HG02759 (cell line): ENCODE measurements around the gene SEMA4D.

ENCODE experiments used
- ATAC-seq: cut with Tn5 transposase; IDR thresholded peaks from one replicate; pipeline ENCODE4 v1.9.1; 2021; ENCODE audit warnings: mild to moderate bottlenecking, moderate library complexity; ENCODE audit not compliant: unreplicated experiment

SEMA4D gene

GRCh38 chr9:89414670-89415324, 83.1 kb downstream of the SEMA4D start:
- ATAC-seq: no peak

- no peak for ATAC-seq
Measured at GRCh38 chr9:89413963-89414638, 83.8 kb downstream of the SEMA4D start.

- ATAC-seq: no peak
Measured at GRCh38 chr9:89412951-89413350, 85.0 kb downstream of the SEMA4D start.

- ATAC-seq: no peak
Measured at GRCh38 chr9:89412541-89412940, 85.4 kb downstream of the SEMA4D start.

DNA sequence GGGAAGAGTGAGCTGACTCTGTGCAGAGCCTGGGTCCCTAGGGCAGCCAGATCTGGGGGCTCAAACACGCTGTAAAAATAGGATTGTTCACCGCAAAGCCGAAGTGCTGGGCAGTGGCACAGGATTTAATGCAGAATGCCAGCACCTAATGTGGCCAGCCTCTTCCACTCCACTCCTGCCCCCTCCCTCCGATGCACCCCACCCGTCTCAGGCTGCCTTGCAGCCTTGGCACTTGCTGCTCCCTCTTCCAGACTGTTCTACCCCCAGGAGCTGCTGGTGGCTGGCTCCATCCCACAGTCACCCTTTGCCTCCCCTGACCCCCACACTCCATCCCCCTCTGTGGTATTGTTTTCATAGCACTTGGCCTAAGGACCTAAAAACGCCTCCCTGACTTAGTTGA, 86.2 kb downstream of the SEMA4D start:
- no peak for ATAC-seq

DNA sequence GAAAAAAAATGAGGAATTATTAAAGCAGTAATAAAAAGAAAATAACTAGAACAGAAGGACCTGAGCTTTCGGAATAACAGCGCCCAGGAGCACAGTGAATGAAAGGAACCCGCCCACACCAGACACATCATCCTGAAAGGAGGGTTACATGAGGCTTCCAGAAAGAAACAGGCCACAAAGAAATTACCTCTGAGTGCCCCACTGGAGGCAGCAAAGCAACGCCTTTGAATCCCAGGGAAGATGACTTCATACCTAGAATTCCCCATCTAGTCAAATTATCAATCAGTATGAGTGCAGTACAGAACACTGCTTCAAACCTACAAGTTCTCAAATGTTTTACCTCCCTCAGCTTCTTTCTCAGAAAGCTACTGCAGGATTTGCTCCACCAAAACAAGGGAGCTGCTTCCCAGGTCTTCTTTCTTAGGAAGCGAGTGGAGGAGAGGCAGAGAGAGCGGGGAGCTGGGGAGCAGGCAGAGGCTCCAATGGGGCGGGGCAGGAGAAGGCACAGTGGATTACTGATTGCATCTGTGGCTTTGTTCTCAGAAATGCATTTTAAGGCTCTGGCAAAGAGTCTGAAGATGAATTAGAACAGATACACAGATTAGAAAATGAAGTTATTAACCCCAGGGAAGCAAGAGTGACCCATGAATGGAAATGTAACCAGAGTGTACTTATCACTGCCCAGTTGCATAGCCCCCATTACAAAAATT, 87.1 kb downstream of the SEMA4D start:
- ATAC-seq: peak; percentile 51

DNA sequence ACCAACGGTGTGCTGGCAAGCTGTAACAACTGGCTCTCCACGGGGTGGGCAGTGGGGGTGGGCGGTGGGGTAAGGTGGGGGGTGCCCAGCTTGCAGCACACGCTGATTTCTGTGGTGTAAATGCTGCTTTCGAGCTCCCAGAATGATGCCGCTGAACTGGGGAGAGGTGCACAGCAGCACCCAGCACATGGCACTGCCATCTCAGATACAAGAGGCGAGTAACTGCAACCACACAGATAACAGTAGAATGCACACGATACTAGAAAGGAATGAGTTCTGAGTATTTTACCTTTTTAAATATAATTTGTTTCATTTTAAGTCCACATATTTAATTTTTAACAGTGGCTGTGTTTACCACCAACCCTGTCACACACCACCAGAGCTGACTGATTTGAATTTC, 87.9 kb downstream of the SEMA4D start:
- ATAC-seq: no peak

GRCh38 chr9:89409466-89409865, 88.4 kb downstream of the SEMA4D start:
- no peak for ATAC-seq

DNA sequence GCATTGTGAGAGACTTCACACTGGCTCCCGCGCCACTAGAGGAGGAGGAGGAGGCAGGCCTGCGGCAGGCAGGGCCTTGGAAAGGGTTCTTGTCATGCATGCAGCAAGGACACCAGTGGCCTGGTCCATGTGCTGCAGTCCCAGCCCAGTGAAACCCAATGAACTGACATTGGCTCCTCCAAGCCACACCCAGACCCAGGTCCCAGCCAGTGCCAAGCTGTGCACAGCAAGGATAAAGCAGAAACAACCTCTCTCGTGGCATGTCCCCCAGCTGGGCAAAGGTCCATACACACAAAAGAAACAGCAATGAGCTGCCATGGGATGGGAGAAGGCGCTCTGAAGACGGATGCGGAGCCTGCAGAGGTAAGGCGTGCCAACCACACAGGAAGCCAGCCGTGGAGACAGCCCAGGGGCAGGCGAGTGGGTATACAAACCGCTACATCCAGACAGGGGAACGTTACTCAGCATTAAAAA, 89.2 kb downstream of the SEMA4D start:
- peak; percentile 28 for ATAC-seq

DNA sequence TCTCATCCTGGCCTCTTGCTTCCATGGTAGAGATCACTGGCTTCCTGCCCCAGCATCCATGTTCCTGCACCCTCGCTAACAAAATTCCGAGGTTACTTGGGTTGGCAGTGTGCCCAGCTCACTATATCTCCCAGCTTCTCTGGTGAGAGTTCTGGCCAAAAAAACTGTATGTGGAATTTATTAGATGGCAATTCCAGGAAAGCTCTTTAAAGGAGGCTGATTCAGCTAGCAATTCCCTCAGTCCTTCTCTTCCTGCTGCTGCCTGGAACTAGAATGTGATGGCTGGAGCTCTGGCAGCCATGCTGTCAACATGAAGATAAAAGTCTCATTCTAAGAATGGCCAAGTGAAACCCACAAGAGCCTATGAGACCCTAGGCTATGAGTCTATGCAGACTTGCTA, 90.8 kb downstream of the SEMA4D start:
- ATAC-seq: no peak

DNA sequence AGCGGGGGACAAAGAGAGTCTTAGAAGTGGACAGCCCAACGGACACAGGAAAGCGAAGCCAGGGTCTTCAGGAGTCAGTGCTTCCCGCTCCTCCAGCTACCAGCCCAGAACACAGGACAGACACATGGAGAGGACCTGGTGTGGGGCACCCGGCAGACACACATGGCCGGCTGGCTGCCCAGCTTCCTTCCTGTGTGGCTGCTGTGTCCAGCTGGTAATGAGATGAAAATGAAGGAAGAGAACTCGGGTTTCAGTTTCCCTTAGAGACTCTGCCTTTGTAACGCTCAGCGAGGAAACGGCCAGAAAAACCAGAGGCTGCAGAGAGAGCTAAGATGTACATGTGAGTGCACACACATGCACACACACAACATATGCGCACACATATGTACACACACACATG, 92.1 kb downstream of the SEMA4D start:
- ATAC-seq: peak; percentile 54

GRCh38 chr9:89404074-89404473, 93.8 kb downstream of the SEMA4D start:
- ATAC-seq: no peak

DNA sequence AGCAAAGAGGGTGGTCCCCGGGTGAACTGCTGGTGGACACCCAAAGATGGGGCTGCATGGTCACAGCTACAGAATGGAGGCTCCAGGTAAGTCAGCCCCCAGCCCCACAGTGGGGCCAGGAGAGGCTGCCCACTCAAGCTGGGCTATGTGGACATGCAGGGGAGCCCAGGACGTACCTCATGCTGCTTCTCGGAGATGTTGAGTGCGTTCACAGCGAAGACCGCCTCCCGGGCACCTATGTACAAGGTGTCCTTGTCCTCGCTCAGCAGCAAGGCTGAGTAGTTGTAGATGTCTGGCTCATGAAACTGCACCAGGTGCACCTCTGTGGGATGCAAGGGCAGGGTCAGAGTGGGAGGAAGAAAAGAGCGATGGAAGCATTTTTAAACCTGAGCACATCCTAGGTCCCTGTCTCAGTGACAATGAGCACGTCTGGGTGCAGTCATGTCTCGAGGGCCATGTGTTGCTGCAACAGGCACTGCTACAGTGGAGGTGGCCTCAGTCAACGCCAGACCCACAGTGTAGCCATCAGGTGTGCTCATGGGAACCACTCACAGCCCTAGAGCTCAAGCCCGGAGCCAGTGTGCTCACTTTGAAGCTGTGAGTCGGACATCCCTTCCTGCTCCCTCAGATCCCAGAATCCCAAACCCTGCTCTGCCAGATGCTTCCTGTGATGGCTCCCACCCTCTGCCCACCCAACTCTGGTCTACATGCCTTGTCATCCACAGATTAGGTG, 95.1 kb downstream of the SEMA4D start:
- ATAC-seq: no peak

- ATAC-seq: peak; percentile 69
Measured at GRCh38 chr9:89400403-89401116, 97.4 kb downstream of the SEMA4D start.

GRCh38 chr9:89398621-89399020, 99.3 kb downstream of the SEMA4D start:
- no peak for ATAC-seq

DNA sequence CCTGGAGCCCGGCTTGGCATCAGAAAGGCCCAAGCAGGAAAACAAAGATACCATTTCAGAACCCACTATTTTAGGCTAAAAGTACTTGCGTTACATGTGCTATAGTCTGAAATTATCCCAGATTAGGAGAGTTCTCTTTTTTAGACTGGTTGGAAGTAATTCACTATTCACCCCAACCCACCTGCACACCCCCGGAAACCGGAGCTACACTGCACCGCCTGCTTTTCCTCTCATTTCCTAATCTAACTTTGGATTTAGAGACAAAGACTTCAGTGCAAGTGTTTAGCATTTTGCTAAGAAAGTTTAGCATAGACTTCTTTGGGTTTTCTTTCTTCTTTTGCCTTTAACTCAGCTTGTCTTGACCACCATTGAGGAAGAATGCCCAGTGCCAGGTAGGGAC, 100.4 kb downstream of the SEMA4D start:
- no peak for ATAC-seq

DNA sequence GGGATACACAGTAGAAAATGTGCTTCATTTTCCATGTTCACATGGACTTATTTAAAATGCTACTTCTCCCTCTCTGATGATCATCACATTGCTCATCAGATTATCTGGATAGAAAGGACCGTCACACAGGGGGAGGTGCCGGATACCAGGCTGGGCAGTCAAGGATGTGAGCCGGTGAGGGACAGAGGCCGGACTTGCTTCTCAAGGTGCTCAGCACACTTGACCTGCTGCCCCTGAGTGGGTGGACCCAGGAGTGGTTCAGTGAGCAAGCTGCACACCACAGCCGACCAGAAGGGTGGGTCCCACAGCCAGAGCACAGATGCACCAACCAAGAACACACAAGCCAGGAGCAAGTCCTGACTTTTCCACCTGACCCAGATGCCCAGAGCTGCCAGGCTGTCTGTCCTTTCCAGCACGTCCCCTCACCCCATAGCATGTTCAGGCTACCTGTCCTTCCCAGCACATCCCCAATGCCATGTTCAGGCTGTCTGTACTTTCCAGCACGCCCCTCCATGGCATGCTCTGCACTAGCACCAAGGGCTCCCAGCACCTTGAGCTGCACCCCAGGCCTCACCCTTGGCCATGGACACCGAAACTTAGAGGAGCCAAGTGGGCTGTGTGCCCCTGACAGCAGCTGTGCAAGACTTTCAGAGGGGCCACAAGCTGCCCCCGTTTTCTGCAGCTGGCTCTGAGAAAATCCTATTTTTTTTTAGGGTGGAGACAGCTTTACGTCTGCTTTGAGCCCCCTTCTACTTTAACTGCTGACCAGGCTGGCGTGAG, 101.8 kb downstream of the SEMA4D start:
- ATAC-seq: no peak

DNA sequence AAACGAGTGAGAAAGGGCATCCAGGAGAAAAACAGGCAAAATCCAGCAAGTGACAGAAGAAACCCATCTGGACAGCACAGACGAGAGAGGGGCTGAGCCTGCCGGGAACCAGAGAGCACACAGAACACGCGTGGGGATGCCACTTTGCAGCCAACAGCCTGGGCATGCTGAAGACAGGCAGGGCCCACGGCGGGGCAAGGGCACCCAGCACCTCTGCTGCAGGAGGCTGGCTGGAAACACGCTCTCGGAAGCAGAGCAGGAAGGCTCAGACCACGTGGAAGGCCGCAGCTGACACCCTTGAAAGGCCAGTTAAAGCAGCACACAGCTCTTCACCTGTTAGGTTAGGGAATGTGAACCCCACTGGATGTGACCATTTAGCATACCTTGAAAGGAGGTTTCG, 103.5 kb downstream of the SEMA4D start:
- no peak for ATAC-seq

- no peak for ATAC-seq
Measured at GRCh38 chr9:89391585-89391984, 106.3 kb downstream of the SEMA4D start.

DNA sequence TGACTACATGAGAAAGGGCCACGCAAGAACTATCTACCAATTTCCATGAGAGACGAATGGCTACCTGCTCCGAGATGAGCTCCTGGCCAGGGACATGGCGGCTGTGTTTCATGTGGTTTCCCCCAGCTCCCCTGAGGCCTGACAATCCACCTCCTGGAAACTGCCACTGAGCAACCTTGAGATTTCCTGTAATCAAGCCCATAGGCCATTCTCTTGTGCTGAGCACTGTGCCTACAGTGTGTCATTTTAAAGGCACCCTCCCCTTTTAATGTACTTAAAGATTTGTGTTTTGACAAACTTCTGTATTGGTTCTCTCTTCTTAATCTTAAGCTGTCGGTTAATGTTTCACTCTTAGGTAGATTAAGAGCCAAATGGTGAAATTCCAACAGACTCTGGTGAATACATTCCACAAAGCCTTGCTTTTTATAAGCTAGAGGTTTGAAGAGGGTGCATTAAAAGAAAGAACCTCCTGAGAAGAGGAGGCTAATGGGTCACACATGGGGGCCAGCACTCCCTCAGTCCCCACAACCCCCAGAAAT, 107.3 kb downstream of the SEMA4D start:
- ATAC-seq: no peak
